H1 (cell line): ENCODE measurements around the gene BAAT. TPM values are rescaled to one million over a fixed set of nuclear protein-coding genes. Genes with fewer than 3 reads are reported as not detected.

Source experiments
- CTCF ChIA-PET: fragments of 300-600 bp; sonication (Branson Sonifier 250); formaldehyde crosslinking; loops from one replicate; lab custom pipeline; 2021; ENCODE audit not compliant: partially characterized antibody; lab: Charles Lee
- POLR2A ChIA-PET: fragments of 300-600 bp; sonication (Branson Sonifier 250); formaldehyde crosslinking; loops from one replicate; lab custom pipeline; 2021; ENCODE audit warnings: inconsistent platforms; ENCODE audit not compliant: partially characterized antibody; lab: Charles Lee
- DNase-seq, 2 experiments: peaks; one replicate each; pipeline versions ENCODE4 v3.0.0 to v3.0.0-alpha.2; 2010 to 2022; ENCODE audit warnings: low spot score in 2 of 2, low read depth in 1 of 2, mixed read lengths in 1 of 2
- FAIRE-seq: peaks from 2 replicates; lab custom pipeline; 2011; peaks lifted over from hg19 to GRCh38; lab: Jason Lieb, UNC
- H2AFZ ChIP-seq: 2 replicates; pipeline ENCODE4 v1.8.1; 2012; ENCODE audit warnings: low read length, inconsistent platforms
- H2AK5ac ChIP-seq: 2 replicates; pipeline ENCODE4 v1.6.1; 2013; ENCODE audit warnings: low read depth, low read length
- H2BK120ac ChIP-seq: replicated peaks from 2 replicates; pipeline ENCODE3; 2013; ENCODE audit warnings: low read depth, low read length, inconsistent platforms
- H2BK12ac ChIP-seq: 2 replicates; pipeline ENCODE4 v1.6.1; 2013; ENCODE audit warnings: low read depth, low read length
- H2BK15ac ChIP-seq: 2 replicates; pipeline ENCODE4 v1.6.1; 2013; ENCODE audit warnings: low read length
- H2BK20ac ChIP-seq: 2 replicates; pipeline ENCODE4 v1.6.1; 2013; ENCODE audit warnings: low read length
- H2BK5ac ChIP-seq: 2 replicates; pipeline ENCODE4 v1.6.1; 2013; ENCODE audit warnings: low read depth, low read length
- H3K14ac ChIP-seq: 2 replicates; pipeline ENCODE4 v1.6.1; 2013; ENCODE audit warnings: inconsistent platforms; ENCODE audit not compliant: insufficient read length
- H3K18ac ChIP-seq: 2 replicates; pipeline ENCODE4 v1.6.1; 2013; ENCODE audit warnings: low read length; ENCODE audit errors: extremely low read depth
- H3K23ac ChIP-seq: 2 replicates; pipeline ENCODE4 v1.6.1; 2013; ENCODE audit warnings: inconsistent platforms; ENCODE audit not compliant: insufficient read length
- H3K23me2 ChIP-seq: 2 replicates; pipeline ENCODE4 v1.6.1; 2013; ENCODE audit warnings: low read depth, low read length
- H3K27ac ChIP-seq: 2 replicates; pipeline ENCODE4 v1.6.1; 2011; ENCODE audit warnings: low read depth, low read length, inconsistent platforms
- H3K27me3 ChIP-seq, 4 experiments: replicated peaks in 1 of 4; 1 replicate in 1 of 4; 2 replicates in 3 of 4; pipeline versions ENCODE4 v1.6.1 to v1.8.1; 2011 to 2013; ENCODE audit warnings: low read length in 3 of 4, mild to moderate bottlenecking in 3 of 4, inconsistent platforms in 2 of 4, mixed read lengths in 2 of 4, moderate library complexity in 1 of 4; ENCODE audit not compliant: control insufficient read depth in 3 of 4, insufficient read depth in 3 of 4; ENCODE audit errors: extremely low read depth in 1 of 4
- H3K36me3 ChIP-seq, 4 experiments: 2 replicates each; pipeline versions ENCODE4 v1.6.1 to v1.8.1; 2011 to 2013; ENCODE audit warnings: mild to moderate bottlenecking in 4 of 4, low read length in 3 of 4, moderate library complexity in 2 of 4, control low read depth in 1 of 4, inconsistent platforms in 1 of 4; ENCODE audit not compliant: insufficient read depth in 4 of 4, control insufficient read depth in 2 of 4
- H3K4ac ChIP-seq: replicated peaks from 2 replicates; pipeline ENCODE3; 2013; ENCODE audit warnings: low read length, low read depth, mixed read lengths, inconsistent platforms; ENCODE audit not compliant: insufficient read length
- H3K4me1 ChIP-seq, 4 experiments: replicated peaks in 1 of 4; 1 replicate in 1 of 4; 2 replicates in 3 of 4; pipeline versions ENCODE4 v1.6.1 to v1.8.1; 2011 to 2013; ENCODE audit warnings: low read length in 3 of 4, inconsistent platforms in 2 of 4, mixed read lengths in 1 of 4; ENCODE audit not compliant: insufficient read depth in 4 of 4, control insufficient read depth in 3 of 4
- H3K4me2 ChIP-seq, 2 experiments: 2 replicates each; pipeline versions ENCODE4 v1.6.1 to v1.8.1; 2011 to 2013; ENCODE audit warnings: low read depth in 2 of 2, low read length in 2 of 2, control low read depth in 1 of 2, inconsistent platforms in 1 of 2, mild to moderate bottlenecking in 1 of 2; ENCODE audit not compliant: insufficient read depth in 1 of 2
- H3K4me3 ChIP-seq, 4 experiments: fragments of 200-600, 300-600 bp in 1 of 4; sonication (generic), shearing (Covaris generic), sonication (Bioruptor Twin) in 1 of 4; 2 replicates each; pipeline versions ENCODE4 v1.5.1 to v1.8.1; 2011 to 2016; ENCODE audit warnings: low read length in 4 of 4, low read depth in 3 of 4, control low read depth in 2 of 4, inconsistent platforms in 2 of 4, mild to moderate bottlenecking in 2 of 4, mixed read lengths in 1 of 4, moderate library complexity in 1 of 4; ENCODE audit not compliant: insufficient read depth in 2 of 4; ENCODE audit errors: extremely low read depth in 1 of 4
- H3K56ac ChIP-seq: replicated peaks from 2 replicates; pipeline ENCODE3; 2013; ENCODE audit warnings: low read depth, mild to moderate bottlenecking, mixed read lengths, low read length, inconsistent platforms; ENCODE audit not compliant: insufficient read length
- H3K79me1 ChIP-seq: 2 replicates; pipeline ENCODE4 v1.6.1; 2013; ENCODE audit warnings: low read depth, low read length, control low read depth
- H3K79me2 ChIP-seq, 2 experiments: 2 replicates each; pipeline versions ENCODE4 v1.6.1 to v1.8.1; 2012 to 2013; ENCODE audit warnings: low read length in 2 of 2, mild to moderate bottlenecking in 2 of 2, inconsistent platforms in 1 of 2; ENCODE audit not compliant: insufficient read depth in 2 of 2, control insufficient read depth in 1 of 2
- H3K9ac ChIP-seq, 4 experiments: replicated peaks in 1 of 4; 1 replicate in 1 of 4; 2 replicates in 3 of 4; pipeline versions ENCODE4 v1.6.1 to v1.8.1; 2011 to 2013; ENCODE audit warnings: low read depth in 3 of 4, low read length in 3 of 4, control low read depth in 2 of 4, mild to moderate bottlenecking in 2 of 4, moderate library complexity in 2 of 4, inconsistent platforms in 1 of 4; ENCODE audit errors: extremely low read depth in 1 of 4
- H3K9me3 ChIP-seq, 2 experiments: 2 replicates each; pipeline versions ENCODE4 v1.6.1 to v1.8.1; 2012 to 2013; ENCODE audit warnings: mild to moderate bottlenecking in 2 of 2, moderate library complexity in 2 of 2, control low read depth in 1 of 2, inconsistent platforms in 1 of 2, low read depth in 1 of 2, low read length in 1 of 2, mixed read lengths in 1 of 2; ENCODE audit not compliant: insufficient read depth in 2 of 2
- H4K20me1 ChIP-seq, 2 experiments: replicated peaks in 1 of 2; 2 replicates each; pipeline versions ENCODE3 to v1.8.1; 2011 to 2013; ENCODE audit warnings: inconsistent platforms in 2 of 2, low read length in 2 of 2, mild to moderate bottlenecking in 1 of 2; ENCODE audit not compliant: insufficient read depth in 2 of 2, control insufficient read depth in 1 of 2
- H4K5ac ChIP-seq: 2 replicates; pipeline ENCODE4 v1.6.1; 2013; ENCODE audit warnings: low read length, low read depth, mixed read lengths, inconsistent platforms; ENCODE audit not compliant: insufficient read length
- H4K8ac ChIP-seq: 2 replicates; pipeline ENCODE4 v1.8.0; 2013; ENCODE audit warnings: mild to moderate bottlenecking, moderate library complexity, low read length, inconsistent platforms; ENCODE audit not compliant: insufficient read depth; ENCODE audit errors: extremely low read depth
- H4K91ac ChIP-seq: replicated peaks from 2 replicates; pipeline ENCODE3; 2013; ENCODE audit warnings: low read length, mixed read lengths, inconsistent platforms; ENCODE audit not compliant: insufficient read length
- ASH2L ChIP-seq: fragments of 200-600, 300-600 bp; sonication (generic); IDR thresholded peaks from one replicate; pipeline ENCODE4 v1.7.1; 2017; ENCODE audit warnings: low read length
- CEBPB ChIP-seq: IDR thresholded peaks from 2 replicates; pipeline ENCODE4 v1.6.1; 2012; ENCODE audit warnings: low read depth, low read length
- CHD2 ChIP-seq: IDR thresholded peaks from 2 replicates; pipeline ENCODE4 v1.6.1; 2012; ENCODE audit warnings: low read length, improper control_type of control experiment
- CTBP2 ChIP-seq: IDR thresholded peaks from 2 replicates; pipeline ENCODE4 v1.7.0; 2011; ENCODE audit warnings: borderline replicate concordance, mild to moderate bottlenecking, moderate library complexity, mixed read lengths, low read length; ENCODE audit not compliant: insufficient read depth, insufficient read length
- JUND ChIP-seq: IDR thresholded peaks from 2 replicates; pipeline ENCODE4 v1.6.1; 2011; ENCODE audit warnings: mild to moderate bottlenecking, improper control_type of control experiment, low read length
- RNF2 ChIP-seq: fragments of 200-900, 300-1000 bp; sonication (generic); IDR thresholded peaks from 2 replicates; pipeline ENCODE4 v1.7.1; 2016; ENCODE audit warnings: borderline replicate concordance, low read depth, mild to moderate bottlenecking, antibody characterized with exemption, low read length; ENCODE audit not compliant: poor library complexity, severe bottlenecking; ENCODE audit errors: missing control alignments
- TAF1 ChIP-seq: IDR thresholded peaks from 2 replicates; pipeline ENCODE4 v1.6.1; 2011; ENCODE audit warnings: mild to moderate bottlenecking, low read depth, low read length
- USF2 ChIP-seq: IDR thresholded peaks from 2 replicates; pipeline ENCODE4 v1.6.1; 2011; ENCODE audit warnings: low read length, improper control_type of control experiment
- WGBS, 2 experiments: shearing (Covaris generic) in 1 of 2; methylation state at CpG; one replicate each; pipeline versions ENCODE4 v1.1.6 to v1.1.7; 2013 to 2015; ENCODE audit warnings: low lambda C conversion rate in 2 of 2, mixed read lengths in 2 of 2, inconsistent platforms in 1 of 2, low coverage in 1 of 2, missing lambda C conversion rate in 1 of 2; ENCODE audit not compliant: insufficient replicate concordance in 2 of 2, insufficient coverage in 1 of 2, insufficient read length in 1 of 2; ENCODE audit errors: extremely low coverage in 1 of 2, missing lambda C conversion rate in 1 of 2; 5-methylcytosine and 5-hydroxymethylcytosine counted together
- polyA plus RNA-seq, 7 experiments: library from polyadenylated mRNA; depleted of rRNA in 3 of 7; stranded (reverse) in 5 of 7; unstranded in 2 of 7; fragments of >200 nt in 5 of 7; fragments of 200-250 nt in 2 of 7; gene quantifications; 1 replicate in 5 of 7; 2 replicates in 1 of 7; 4 replicates in 1 of 7; pipeline versions ENCODE4 v1.2.1 to v1.2.3, GENCODE V29; 2011 to 2013; ENCODE audit warnings: missing spikeins in 2 of 7, mixed read lengths in 2 of 7
- total RNA-seq: library from RNA; stranded (reverse); fragmentation: NEBNext Ultra II Directional; extraction: Animal tissue kit (Norgen Biotek cat#: 25700); gene quantifications from 2 replicates; pipeline ENCODE4 v1.2.1, GENCODE V29; 2021

BAAT gene
- total and polyA plus RNA-seq, 2 of the 8 experiments (the other 6 are each of a cell fraction or from before 2014, with no cell fraction given), result 0.09 to 0.17 TPM

GRCh38 chr9:101432740-101433139 lies 47.9 kb upstream of the BAAT start:
- ChIA-PET CTCF (interaction anchor here (0.8 to 1.9 kb wide), 6 partner anchors 9 to 26 kb away, joined by 3 to 12 read pairs (median 4); no protein-coding TSS in a partner anchor), POLR2A (no interaction called here)
- Histone ChIP-seq H4K20me1 (no peaks in the 10 kb centered on the region), H3K36me3 (no peaks in the 10 kb centered on the region), H3K27me3 (no peaks in the 10 kb centered on the region), H3K9ac (no peak overlapping the region), H3K79me2 (no peaks in the 10 kb centered on the region), H3K14ac (no peak overlapping the region), H3K4me3 (no peak overlapping the region), H3K23me2 (no peaks in the 10 kb centered on the region), H3K18ac (no peak overlapping the region), H2AFZ (no peak overlapping the region), H3K4me1 (no peaks in the 10 kb centered on the region), H2BK15ac (no peak overlapping the region), H3K4me2 (no peak overlapping the region), H2BK120ac (no peak overlapping the region), H3K9me3 (no peaks in the 10 kb centered on the region), H4K91ac (no peak overlapping the region), H4K8ac (no peak overlapping the region), H4K5ac (no peak overlapping the region), H2BK12ac (no peak overlapping the region), H2AK5ac (no peak overlapping the region)
- FAIRE-seq, result no peak
- TF ChIP-seq CTBP2 (no peak), TAF1 (no peak), CEBPB (no peak), ASH2L (no peak), RNF2 (no peak), USF2 (no peak), JUND (no peak), CHD2 (no peak)
- TF ChIP-seq, all 59 proteins: peak for 0
- no peaks in the 10 kb centered on the region for H3K79me1 ChIP-seq
- H2BK5ac ChIP-seq, result no peak overlapping the region
- no peak overlapping the region for H2BK20ac ChIP-seq
- 90% methylated on average over 1 of the region's 1 CpG; no CpG with 5 or more reads in 1 of the 2 experiments for WGBS, 2 experiments
- no peak overlapping the region for H3K56ac ChIP-seq
- H3K4ac ChIP-seq, result no peak overlapping the region
- no peak overlapping the region for H3K27ac ChIP-seq
- H3K23ac ChIP-seq, result no peak overlapping the region
- DNase-seq, result no peak
